ENCODE results near the gene PIGL. TPM values are rescaled to one million over a fixed set of nuclear protein-coding genes. Genes with fewer than 3 reads are reported as not detected.

PIGL gene
- total RNA-seq, 1 experiment from 2014 or later: 59.2 TPM

- CTCF ChIA-PET: interaction anchor here (0.6 kb wide), 1 partner anchor 34 kb away, joined by 4 read pairs; no protein-coding TSS in a partner anchor
Observed at GRCh38 chr17:16251556-16251955, 34.5 kb downstream of the PIGL start.

DNA sequence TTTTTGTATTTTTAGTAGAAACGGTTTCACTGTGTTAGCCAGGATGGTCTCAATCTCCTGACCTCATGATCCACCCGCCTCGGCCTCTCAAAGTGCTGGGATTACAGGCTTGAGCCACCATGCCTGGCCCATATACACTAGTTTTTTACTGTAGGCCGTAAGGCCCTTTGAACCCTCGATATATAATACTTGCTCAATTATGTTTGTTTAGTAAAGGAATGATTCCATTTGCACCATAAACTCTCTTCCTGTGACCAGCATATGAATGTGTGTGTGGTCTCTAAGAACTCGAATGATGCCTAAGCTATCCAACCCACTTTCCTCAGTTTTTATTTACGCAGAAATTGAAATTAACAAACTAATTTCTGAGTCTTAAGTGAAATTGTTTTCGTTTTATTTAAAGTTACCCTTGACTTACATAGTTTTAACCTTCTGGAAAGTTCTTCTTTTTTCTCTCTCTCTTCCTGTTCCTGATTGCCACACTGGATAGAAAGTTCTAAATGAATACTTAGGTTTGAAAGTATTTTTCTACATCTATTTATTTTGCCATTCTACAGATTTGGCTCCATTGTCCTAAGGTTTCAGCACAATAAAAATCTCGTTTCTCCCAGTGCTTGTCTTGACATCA, 37.9 kb downstream of the PIGL start:
- POLR2A ChIA-PET (ENCODE audit: unreplicated experiment): no interaction called here
- CTCF ChIA-PET: no interaction called here
- Histone ChIP-seq H3K9me3 (ENCODE audit: insufficient read depth, low read depth) (no peaks in the 10 kb centered on the region), H3K27ac (no peak overlapping the region), H3K79me2 (ENCODE audit: low read depth) (no peaks in the 10 kb centered on the region), H3K4me3 (no peak overlapping the region), H3K36me3 (ENCODE audit: low read depth) (no peaks in the 10 kb centered on the region), H4K20me1 (ENCODE audit: insufficient read depth) (no peaks in the 10 kb centered on the region), H3K4me1 (replicated peaks; ENCODE audit: insufficient read depth) (peaks cover 8% of the 10 kb centered on the region), H2AFZ (no peak overlapping the region), H3K27me3 (ENCODE audit: insufficient read depth, low read depth) (no peaks in the 10 kb centered on the region), H3F3A (ENCODE audit: insufficient read depth, low read depth) (no peaks in the 10 kb centered on the region), H3K9me2 (ENCODE audit: insufficient read depth) (no peaks in the 10 kb centered on the region), H3K4me2 (no peak overlapping the region)
- intact Hi-C loops (cut with micrococcal nuclease; ENCODE audit: unreplicated experiment): no loop called here
- no TSS peak for BruUV-seq (replicated peaks)
- DNase-seq: no peak
- TF ChIP-seq CTCF (conservative IDR thresholded peaks at IDR 0.05) (no peak), EZH2 (IDR thresholded peaks at IDR 0.05; ENCODE audit: low read depth) (no peak)

More at GRCh38 chr17:16251556-16251955, 34.5 kb downstream of the PIGL start:
- Histone ChIP-seq H3K9me2 (ENCODE audit: insufficient read depth) (no peaks in the 10 kb centered on the region), H2AFZ (no peak overlapping the region), H3K36me3 (ENCODE audit: low read depth) (no peaks in the 10 kb centered on the region), H3K79me2 (ENCODE audit: low read depth) (no peaks in the 10 kb centered on the region), H3K4me2 (no peak overlapping the region), H4K20me1 (ENCODE audit: insufficient read depth) (no peaks in the 10 kb centered on the region), H3K27me3 (ENCODE audit: insufficient read depth, low read depth) (no peaks in the 10 kb centered on the region), H3K27ac (no peak overlapping the region), H3K4me3 (no peak overlapping the region), H3K4me1 (replicated peaks; ENCODE audit: insufficient read depth) (peaks cover 8% of the 10 kb centered on the region), H3K9me3 (ENCODE audit: insufficient read depth, low read depth) (no peaks in the 10 kb centered on the region), H3F3A (ENCODE audit: insufficient read depth, low read depth) (no peaks in the 10 kb centered on the region)
- no peak for DNase-seq
- no TSS peak for BruUV-seq (replicated peaks)
- intact Hi-C loops (cut with micrococcal nuclease; ENCODE audit: unreplicated experiment): no loop called here
- POLR2A ChIA-PET (ENCODE audit: unreplicated experiment): interaction anchor here (0.5 kb wide), 1 partner anchor 17 kb away, joined by 3 read pairs; no protein-coding TSS in a partner anchor
- TF ChIP-seq CTCF (conservative IDR thresholded peaks at IDR 0.05) (no peak), EZH2 (IDR thresholded peaks at IDR 0.05; ENCODE audit: low read depth) (no peak)

DNA sequence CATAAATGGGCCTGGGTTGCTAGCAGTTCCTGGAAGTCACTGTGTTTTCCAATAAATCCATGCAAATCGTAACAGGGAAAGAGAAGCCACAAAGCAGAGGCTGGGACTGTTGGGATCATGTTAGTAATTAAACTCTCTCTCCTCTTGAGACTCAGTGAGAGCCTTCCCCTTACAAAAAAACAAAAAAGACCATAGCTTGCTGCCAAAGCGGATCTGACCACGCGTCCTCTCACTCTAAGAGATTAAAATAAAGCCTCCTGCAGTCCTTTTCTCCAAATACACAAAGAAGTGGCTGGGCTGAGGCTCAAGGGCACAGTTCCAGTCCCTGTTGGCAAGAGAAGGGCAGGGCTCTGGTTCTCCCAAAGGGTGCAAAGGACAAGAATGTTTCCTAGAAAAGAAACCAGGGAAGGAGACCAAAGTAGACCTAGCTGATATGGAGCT, 38.5 kb downstream of the PIGL start:
- no peak overlapping the region for H3K4me2 ChIP-seq
- intact Hi-C loops (cut with micrococcal nuclease; ENCODE audit: unreplicated experiment): no loop called here
- no peak overlapping the region for H3K4me3 ChIP-seq
- peaks cover 5% of the 10 kb centered on the region for H3K4me1 ChIP-seq (replicated peaks; ENCODE audit: insufficient read depth)
- no peak overlapping the region for H2AFZ ChIP-seq
- ChIA-PET POLR2A (ENCODE audit: unreplicated experiment) (no interaction called here), CTCF (no interaction called here)
- no peaks in the 10 kb centered on the region for H3K27me3 ChIP-seq (ENCODE audit: insufficient read depth, low read depth)
- BruUV-seq (replicated peaks): no TSS peak
- TF ChIP-seq EZH2 (IDR thresholded peaks at IDR 0.05; ENCODE audit: low read depth) (no peak), CTCF (conservative IDR thresholded peaks at IDR 0.05) (no peak)
- H3K27ac ChIP-seq: no peak overlapping the region
- H3F3A ChIP-seq (ENCODE audit: insufficient read depth, low read depth): no peaks in the 10 kb centered on the region
- no peak for DNase-seq
- no peaks in the 10 kb centered on the region for H3K9me2 ChIP-seq (ENCODE audit: insufficient read depth)
- no peaks in the 10 kb centered on the region for H3K36me3 ChIP-seq (ENCODE audit: low read depth)
- no peaks in the 10 kb centered on the region for H3K9me3 ChIP-seq (ENCODE audit: insufficient read depth, low read depth)
- H4K20me1 ChIP-seq (ENCODE audit: insufficient read depth): no peaks in the 10 kb centered on the region
- no peaks in the 10 kb centered on the region for H3K79me2 ChIP-seq (ENCODE audit: low read depth)

All from PC-9 (cell line).